Measurements from ENCODE around the gene SHB.

DNA sequence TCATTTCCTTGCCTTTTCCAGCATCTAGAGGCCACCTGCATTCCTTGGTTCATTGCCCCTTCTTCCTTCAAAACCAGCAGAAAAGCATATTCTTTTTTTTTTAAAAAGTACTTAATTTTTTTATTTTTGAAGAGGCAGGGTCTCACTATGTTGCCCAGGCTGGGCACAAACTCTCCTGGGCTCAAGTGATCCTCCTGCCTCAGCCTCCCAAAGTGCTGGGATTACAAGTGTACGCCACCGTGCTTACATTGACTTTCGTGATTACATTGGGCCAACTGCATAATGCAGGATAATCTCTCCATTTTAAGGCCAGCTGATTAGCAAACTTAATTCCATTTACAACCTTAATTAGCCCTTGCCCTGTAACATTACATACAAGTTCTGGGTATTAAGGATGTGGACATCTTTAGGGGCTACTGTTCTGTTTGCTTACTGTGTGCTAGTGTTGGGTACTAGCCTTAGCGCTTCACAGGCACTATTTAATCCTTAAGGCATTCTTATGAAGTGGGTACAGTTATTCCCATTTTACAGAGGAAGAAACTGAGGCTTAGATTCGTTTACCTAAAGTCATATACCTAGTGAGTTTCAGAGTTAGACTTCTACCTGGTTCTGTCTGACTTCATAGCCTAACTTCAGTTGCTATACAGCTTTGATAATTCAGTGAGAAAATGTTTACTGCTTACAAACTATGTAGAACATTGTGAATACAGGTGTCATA is 198.8 kb downstream of the SHB start:
- no peak for TF ChIP-seq POLR2A (IDR thresholded peaks at IDR 0.05; ENCODE audit: control extremely low read depth in 1 of 2, low read depth in 2 of 2, low read length in 2 of 2)
- no peak for TF ChIP-seq CTCF (IDR thresholded peaks at IDR 0.05; ENCODE audit: control extremely low read depth in 1 of 3, insufficient read depth in 1 of 3, low read depth in 1 of 3, low read length in 3 of 3)
- no peak for TF ChIP-seq MAFK (IDR thresholded peaks at IDR 0.05; ENCODE audit: low read depth, low read length)
- TF ChIP-seq TBP (IDR thresholded peaks at IDR 0.05; ENCODE audit: low read depth, low read length) = no peak
- no peak for TF ChIP-seq JUN (IDR thresholded peaks at IDR 0.05; ENCODE audit: low read depth, low read length)
